Hindlimb muscle (tissue), 1 donor: ENCODE results near the gene STAM2. TPM values are rescaled to one million over a fixed set of nuclear protein-coding genes. Genes with fewer than 3 reads are reported as not detected.

Source experiments
- DNase-seq: peaks from one replicate; pipeline ENCODE4 v3.0.0-alpha.2; 2013
- polyA plus RNA-seq: library from polyadenylated mRNA; unstranded; fragments of 120-200 nt; gene quantifications from one replicate; pipeline ENCODE4 v1.2.1, GENCODE V29; 2013; ENCODE audit not compliant: insufficient read length

The STAM2 gene
- polyA plus RNA-seq, 1 donor, result 20.2 TPM

GRCh38 chr2:152071092-152071491 is 104.5 kb downstream of the STAM2 start:
- no peak for DNase-seq

DNA sequence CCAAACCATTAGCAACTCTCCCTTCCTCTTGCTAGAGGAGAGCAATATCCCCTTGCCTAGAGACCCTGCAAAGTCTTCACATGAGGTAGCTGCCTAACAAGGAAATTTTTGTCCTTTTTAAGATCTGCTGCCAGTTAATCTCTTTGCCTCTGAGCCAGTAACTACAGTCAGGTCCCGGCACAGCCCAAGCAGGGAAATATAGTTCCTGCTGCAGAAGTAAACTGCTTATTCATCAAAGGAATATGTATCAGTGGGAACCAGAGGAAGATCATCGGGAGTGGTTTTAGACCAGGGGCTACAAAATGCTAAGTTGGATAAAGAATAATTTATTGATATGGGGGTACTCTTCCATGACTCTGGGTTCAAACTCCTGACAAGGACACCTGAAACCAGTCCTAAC is 107.3 kb downstream of the STAM2 start:
- DNase-seq, result no peak

DNA sequence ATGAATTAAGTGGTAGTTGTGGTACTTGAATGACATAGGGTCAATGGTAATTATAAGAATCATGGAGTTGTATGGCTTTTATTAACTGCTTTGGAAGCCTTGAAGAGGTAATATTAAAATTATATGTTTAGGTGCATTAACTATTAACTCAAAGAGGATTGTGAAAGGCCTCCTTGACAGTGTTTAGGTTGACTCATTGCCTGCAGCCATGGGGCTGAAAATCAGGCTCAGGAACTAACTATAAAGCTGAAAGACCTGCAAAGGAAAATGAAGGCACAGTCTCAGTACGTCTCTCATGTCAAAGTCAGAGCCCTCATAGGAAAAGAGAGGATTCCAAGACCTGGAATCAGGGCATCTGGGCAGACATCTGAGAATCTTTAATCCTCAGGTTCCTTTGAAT is 107.7 kb downstream of the STAM2 start:
- DNase-seq, result no peak

Other genes starting within 250 kb of the STAM2 start
- 6.4 TPM for gene CACNB4, start 76.7 kb downstream of the STAM2 start, polyA plus RNA-seq
- 20.4 TPM for gene FMNL2, start 159.4 kb upstream of the STAM2 start, polyA plus RNA-seq